GM12875 (cell line): ENCODE results near the gene MAP2K2.
A peak's percentile ranks its signal among the peaks of the same experiment; 100 is the strongest.

ENCODE experiments used
- H3K4me3 ChIP-seq: one replicate; pipeline ENCODE4 v1.5.1; 2011; ENCODE audit warnings: low read depth, low read length, control low read depth
- TF ChIP-seq, protein P1 (sequence below): IDR thresholded peaks from 2 replicates; pipeline ENCODE4 v1.5.1; 2011; ENCODE audit warnings: low read depth, mild to moderate bottlenecking, control low read depth, inconsistent platforms, low read length, moderate library complexity, borderline replicate concordance; ENCODE audit not compliant: insufficient read depth

MAP2K2 gene

DNA sequence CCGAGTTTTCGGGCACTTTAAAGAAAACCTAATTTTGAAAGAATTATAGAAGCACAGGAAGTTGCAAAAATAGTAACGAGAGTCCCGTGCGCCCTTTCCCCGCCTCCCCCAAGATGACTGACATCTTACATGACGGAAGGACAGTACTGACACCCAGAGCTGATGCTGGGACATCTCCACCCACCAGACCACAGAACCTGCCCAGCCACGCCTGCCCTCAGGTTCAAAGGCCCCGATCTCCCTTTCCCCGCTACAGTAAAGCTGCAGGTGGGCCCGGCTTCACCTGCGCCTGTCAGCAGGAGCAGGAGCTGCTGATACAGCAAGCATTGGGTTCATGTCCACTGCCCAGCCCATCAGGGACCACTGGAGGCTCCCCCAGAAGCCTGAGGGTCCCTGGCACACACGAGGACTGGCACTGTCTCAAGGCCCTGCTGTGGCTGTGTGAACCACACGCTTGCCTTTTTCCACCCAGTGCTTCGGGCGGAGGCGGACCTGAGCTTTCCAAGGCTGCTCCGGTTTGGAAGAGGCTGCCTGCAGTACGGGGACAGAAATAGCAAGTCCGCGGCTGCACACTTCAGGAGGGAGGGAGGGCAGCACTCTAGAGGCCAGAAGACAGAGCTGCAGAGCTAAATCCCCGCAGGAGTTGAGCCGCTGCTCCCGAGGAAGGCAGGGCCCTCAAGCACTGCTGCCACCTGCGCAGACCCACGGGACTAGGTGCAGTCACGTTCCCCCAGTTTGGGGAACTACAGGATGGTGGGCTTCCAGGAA lies 8.7 kb downstream of the MAP2K2 start:
- peak overlapping the region; percentile 3 for H3K4me3 ChIP-seq
- TF ChIP-seq, protein P1, sequence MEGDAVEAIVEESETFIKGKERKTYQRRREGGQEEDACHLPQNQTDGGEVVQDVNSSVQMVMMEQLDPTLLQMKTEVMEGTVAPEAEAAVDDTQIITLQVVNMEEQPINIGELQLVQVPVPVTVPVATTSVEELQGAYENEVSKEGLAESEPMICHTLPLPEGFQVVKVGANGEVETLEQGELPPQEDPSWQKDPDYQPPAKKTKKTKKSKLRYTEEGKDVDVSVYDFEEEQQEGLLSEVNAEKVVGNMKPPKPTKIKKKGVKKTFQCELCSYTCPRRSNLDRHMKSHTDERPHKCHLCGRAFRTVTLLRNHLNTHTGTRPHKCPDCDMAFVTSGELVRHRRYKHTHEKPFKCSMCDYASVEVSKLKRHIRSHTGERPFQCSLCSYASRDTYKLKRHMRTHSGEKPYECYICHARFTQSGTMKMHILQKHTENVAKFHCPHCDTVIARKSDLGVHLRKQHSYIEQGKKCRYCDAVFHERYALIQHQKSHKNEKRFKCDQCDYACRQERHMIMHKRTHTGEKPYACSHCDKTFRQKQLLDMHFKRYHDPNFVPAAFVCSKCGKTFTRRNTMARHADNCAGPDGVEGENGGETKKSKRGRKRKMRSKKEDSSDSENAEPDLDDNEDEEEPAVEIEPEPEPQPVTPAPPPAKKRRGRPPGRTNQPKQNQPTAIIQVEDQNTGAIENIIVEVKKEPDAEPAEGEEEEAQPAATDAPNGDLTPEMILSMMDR: peak; percentile 16; the same call in 1 of the 2 replicates

GRCh38 chr19:4114181-4114580 lies 9.7 kb downstream of the MAP2K2 start:
- TF ChIP-seq, protein P1: no peak
- no peak overlapping the region for H3K4me3 ChIP-seq

GRCh38 chr19:4113398-4114088 lies 10.4 kb downstream of the MAP2K2 start:
- H3K4me3 ChIP-seq: no peak overlapping the region
- TF ChIP-seq, protein P1: no peak

DNA sequence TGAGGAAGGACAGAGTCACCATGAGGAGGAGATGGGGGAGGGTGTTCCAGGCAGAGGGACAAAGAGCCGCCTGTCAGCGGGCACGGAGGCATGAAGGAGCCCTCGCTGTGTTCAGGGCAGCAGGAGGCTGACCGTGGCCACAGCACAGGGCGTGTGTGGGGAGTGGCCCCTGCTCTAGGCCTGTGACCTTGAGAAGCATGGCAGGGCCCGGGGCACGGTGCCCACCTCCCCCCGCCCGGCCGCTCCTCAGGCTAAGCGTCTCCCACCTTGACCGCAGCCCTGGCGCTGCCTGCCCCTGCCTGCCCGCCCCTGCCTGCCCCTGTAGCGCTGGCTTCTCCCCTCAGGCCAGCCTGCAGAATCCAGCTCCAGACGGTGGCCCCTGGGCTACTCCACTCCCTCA lies 11.6 kb downstream of the MAP2K2 start:
- TF ChIP-seq, protein P1: no peak
- H3K4me3 ChIP-seq: no peak overlapping the region

DNA sequence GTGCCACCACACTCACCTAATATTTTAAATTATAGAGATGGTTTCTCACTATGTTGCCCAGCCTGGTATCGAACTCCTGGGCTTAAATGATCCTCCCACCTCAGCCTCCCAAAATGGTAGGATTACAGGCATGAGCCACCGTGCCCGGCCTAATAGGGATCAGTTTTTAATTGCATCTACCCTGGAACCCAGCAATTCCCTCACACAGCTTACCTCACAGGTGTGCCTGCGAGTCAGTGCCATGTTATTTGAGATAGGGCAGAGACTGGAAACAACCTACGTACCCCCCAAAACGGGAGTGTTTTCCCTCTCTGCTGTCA lies 14.3 kb downstream of the MAP2K2 start:
- H3K4me3 ChIP-seq: no peak overlapping the region
- TF ChIP-seq, protein P1: no peak

GRCh38 chr19:4108767-4109625 lies 14.9 kb downstream of the MAP2K2 start:
- TF ChIP-seq, protein P1: no peak
- H3K4me3 ChIP-seq: no peak overlapping the region
